ENCODE data around the gene ST6GALNAC3.

The ST6GALNAC3 gene

DNA sequence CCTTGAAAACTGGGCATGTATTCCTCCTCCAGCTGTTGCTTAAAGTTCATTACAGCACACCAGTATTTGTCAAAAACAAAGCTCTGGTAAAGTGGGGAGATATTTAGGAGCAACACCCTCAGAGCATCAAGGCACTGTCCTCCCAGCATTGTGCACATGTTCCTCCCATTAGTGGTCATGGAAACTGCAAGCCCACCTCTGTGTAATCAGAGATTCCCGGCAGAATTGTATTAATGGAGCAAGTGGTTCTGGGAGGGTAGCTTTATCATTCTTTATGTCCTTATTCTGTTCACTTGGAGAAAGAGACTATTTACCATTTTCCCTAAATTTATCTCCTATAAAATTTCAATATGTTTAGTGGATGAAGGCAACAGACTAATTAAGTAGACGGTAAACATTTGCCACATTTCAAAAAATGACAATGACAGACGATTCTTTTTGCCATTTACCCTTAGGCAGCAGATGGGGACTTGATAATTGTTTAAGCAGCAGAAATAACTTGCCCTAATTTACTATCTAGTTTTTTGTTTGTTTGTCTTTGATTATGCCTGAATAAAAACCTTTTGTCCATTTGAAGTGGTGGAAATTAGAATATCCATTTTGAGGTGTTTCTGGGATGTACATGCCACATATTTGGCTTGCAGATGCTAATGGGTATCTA lies 503.1 kb downstream of the ST6GALNAC3 start:
- CTCF ChIA-PET, result no interaction called here
- Histone ChIP-seq H3K36me3 (ENCODE audit: control insufficient read depth in 2 of 2, insufficient read depth in 1 of 2, low read length in 2 of 2) (no peaks in the 10 kb centered on the region), H3K27ac (ENCODE audit: extremely low read depth, low read depth, low read length) (no peak overlapping the region), H3K9me3 (ENCODE audit: control insufficient read depth, insufficient read depth, low read depth, low read length) (no peaks in the 10 kb centered on the region), H3K4me1 (ENCODE audit: control insufficient read depth, insufficient read depth, low read length) (0 out of 2 replicates have a peak, but pooled peaks cover 4% of the 10 kb centered on the region), H3K4me3 (ENCODE audit: low read depth, low read length) (no peak overlapping the region)
- POLR2A ChIA-PET, result no interaction called here
- TF ChIP-seq ZNF335 (tag by site-specific recombination; conservative IDR thresholded peaks at IDR 0.05), result 0 out of 2 replicates have a peak, but pooled peaks have one; percentile 27
- no peak for TF ChIP-seq TRIM28 (IDR thresholded peaks at IDR 0.05; ENCODE audit: borderline replicate concordance, low read length)
- TF ChIP-seq, protein P1, sequence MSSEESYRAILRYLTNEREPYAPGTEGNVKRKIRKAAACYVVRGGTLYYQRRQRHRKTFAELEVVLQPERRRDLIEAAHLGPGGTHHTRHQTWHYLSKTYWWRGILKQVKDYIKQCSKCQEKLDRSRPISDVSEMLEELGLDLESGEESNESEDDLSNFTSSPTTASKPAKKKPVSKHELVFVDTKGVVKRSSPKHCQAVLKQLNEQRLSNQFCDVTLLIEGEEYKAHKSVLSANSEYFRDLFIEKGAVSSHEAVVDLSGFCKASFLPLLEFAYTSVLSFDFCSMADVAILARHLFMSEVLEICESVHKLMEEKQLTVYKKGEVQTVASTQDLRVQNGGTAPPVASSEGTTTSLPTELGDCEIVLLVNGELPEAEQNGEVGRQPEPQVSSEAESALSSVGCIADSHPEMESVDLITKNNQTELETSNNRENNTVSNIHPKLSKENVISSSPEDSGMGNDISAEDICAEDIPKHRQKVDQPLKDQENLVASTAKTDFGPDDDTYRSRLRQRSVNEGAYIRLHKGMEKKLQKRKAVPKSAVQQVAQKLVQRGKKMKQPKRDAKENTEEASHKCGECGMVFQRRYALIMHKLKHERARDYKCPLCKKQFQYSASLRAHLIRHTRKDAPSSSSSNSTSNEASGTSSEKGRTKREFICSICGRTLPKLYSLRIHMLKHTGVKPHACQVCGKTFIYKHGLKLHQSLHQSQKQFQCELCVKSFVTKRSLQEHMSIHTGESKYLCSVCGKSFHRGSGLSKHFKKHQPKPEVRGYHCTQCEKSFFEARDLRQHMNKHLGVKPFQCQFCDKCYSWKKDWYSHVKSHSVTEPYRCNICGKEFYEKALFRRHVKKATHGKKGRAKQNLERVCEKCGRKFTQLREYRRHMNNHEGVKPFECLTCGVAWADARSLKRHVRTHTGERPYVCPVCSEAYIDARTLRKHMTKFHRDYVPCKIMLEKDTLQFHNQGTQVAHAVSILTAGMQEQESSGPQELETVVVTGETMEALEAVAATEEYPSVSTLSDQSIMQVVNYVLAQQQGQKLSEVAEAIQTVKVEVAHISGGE (tag by site-specific recombination; conservative IDR thresholded peaks at IDR 0.05; ENCODE audit: low read depth), result peak; percentile 59
- no peak for TF ChIP-seq ZBTB8A (tag by site-specific recombination; IDR thresholded peaks at IDR 0.05)

- H3K9me3 ChIP-seq (ENCODE audit: control insufficient read depth, insufficient read depth, low read depth, low read length), result no peaks in the 10 kb centered on the region
- CTCF ChIA-PET, result no interaction called here
- no peak for TF ChIP-seq ZBTB48 (tag by site-specific recombination; IDR thresholded peaks at IDR 0.05)
- peak; percentile 72; the same call in 1 of the 2 replicates for TF ChIP-seq SCRT2 (tag by site-specific recombination; IDR thresholded peaks at IDR 0.05)
- H3K4me3 ChIP-seq (ENCODE audit: low read depth, low read length), result no peak overlapping the region
- no peaks in the 10 kb centered on the region for H3K36me3 ChIP-seq (ENCODE audit: control insufficient read depth in 2 of 2, insufficient read depth in 1 of 2, low read length in 2 of 2)
- 0 out of 2 replicates have a peak, but pooled peaks cover 4% of the 10 kb centered on the region for H3K4me1 ChIP-seq (ENCODE audit: control insufficient read depth, insufficient read depth, low read length)
- POLR2A ChIA-PET, result no interaction called here
- H3K27ac ChIP-seq (ENCODE audit: extremely low read depth, low read depth, low read length), result no peak overlapping the region
Measured at GRCh38 chr1:76580206-76580605, 505.7 kb downstream of the ST6GALNAC3 start.

DNA sequence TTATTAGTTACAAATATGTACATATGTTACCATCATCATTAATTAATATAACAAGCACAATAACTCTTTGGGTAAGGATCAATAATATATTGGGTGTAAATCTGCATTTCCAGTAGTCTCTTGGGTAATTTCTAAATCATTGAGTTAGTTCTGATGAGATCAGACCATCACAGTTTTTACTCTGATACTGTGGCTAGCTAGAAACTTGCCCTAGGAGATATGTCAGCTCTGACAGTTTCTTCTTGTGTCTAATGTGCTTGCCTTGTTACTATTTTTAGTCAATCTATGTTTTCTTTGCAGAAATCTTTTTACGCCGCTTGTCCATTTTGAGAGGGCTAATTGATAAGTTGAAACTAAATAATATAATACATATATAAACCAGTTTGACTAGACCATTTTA lies 507.2 kb downstream of the ST6GALNAC3 start:
- ChIA-PET CTCF (no interaction called here), POLR2A (no interaction called here)
- Histone ChIP-seq H3K27ac (ENCODE audit: extremely low read depth, low read depth, low read length) (no peak overlapping the region), H3K4me3 (ENCODE audit: low read depth, low read length) (no peak overlapping the region), H3K4me1 (ENCODE audit: control insufficient read depth, insufficient read depth, low read length) (0 out of 2 replicates have a peak, but pooled peaks cover 8% of the 10 kb centered on the region), H3K9me3 (ENCODE audit: control insufficient read depth, insufficient read depth, low read depth, low read length) (no peaks in the 10 kb centered on the region), H3K36me3 (ENCODE audit: control insufficient read depth in 2 of 2, insufficient read depth in 1 of 2, low read length in 2 of 2) (no peaks in the 10 kb centered on the region)
- TF ChIP-seq ZNF311 (tag by site-specific recombination; IDR thresholded peaks at IDR 0.05; ENCODE audit: borderline replicate concordance), result no peak

DNA sequence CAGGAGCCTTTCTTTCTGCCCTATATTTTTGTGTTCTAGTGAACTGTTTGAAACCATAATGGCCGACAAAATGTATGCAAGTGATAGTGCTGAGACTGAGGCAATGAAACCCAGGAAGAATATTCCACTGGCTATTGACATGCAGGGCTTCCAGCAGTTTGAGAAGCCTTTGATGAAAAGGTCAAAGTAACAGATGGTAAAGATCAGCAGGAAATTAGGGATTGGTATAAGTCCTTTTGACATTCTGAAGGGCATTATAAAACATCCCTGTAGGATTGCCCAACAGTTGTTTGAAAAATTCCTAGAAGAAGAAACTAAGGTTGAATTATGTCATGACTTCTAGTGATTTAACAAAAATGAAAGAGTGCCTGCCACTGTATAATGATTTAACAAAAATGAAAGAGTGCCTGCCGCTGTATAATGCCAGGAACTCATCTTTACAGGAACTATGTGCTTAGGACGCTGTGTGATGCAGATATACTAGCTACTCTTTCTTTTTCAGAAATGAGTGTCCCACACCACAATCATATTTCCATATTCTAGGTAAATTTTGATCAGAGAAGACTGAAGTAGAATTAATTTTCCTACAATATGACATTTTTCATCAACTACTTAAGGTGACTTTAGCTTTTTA lies 508.8 kb downstream of the ST6GALNAC3 start:
- H3K27ac ChIP-seq (ENCODE audit: extremely low read depth, low read depth, low read length), result no peak overlapping the region
- CTCF ChIA-PET, result no interaction called here

More for the DNA sequence above, 508.8 kb downstream of the ST6GALNAC3 start:
- Histone ChIP-seq H3K36me3 (ENCODE audit: control insufficient read depth in 2 of 2, insufficient read depth in 1 of 2, low read length in 2 of 2) (no peaks in the 10 kb centered on the region), H3K9me3 (ENCODE audit: control insufficient read depth, insufficient read depth, low read depth, low read length) (no peaks in the 10 kb centered on the region), H3K4me3 (ENCODE audit: low read depth, low read length) (no peak overlapping the region), H3K4me1 (ENCODE audit: control insufficient read depth, insufficient read depth, low read length) (0 out of 2 replicates have a peak, but pooled peaks cover 10% of the 10 kb centered on the region)
- POLR2A ChIA-PET, result no interaction called here
- TF ChIP-seq, protein P2, sequence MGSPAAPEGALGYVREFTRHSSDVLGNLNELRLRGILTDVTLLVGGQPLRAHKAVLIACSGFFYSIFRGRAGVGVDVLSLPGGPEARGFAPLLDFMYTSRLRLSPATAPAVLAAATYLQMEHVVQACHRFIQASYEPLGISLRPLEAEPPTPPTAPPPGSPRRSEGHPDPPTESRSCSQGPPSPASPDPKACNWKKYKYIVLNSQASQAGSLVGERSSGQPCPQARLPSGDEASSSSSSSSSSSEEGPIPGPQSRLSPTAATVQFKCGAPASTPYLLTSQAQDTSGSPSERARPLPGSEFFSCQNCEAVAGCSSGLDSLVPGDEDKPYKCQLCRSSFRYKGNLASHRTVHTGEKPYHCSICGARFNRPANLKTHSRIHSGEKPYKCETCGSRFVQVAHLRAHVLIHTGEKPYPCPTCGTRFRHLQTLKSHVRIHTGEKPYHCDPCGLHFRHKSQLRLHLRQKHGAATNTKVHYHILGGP (tag by site-specific recombination; IDR thresholded peaks at IDR 0.05), result peak; percentile 51
- no peak for TF ChIP-seq ZNF184 (tag by site-specific recombination; IDR thresholded peaks at IDR 0.05)

Measured in HEK293 (cell line).